PC-3 (cell line): ENCODE data around the gene CLEC5A. TPM values are rescaled to one million over a fixed set of nuclear protein-coding genes. Genes with fewer than 3 reads are reported as not detected.
"Not testable (repeated sequence)": the region's sequence is repeated elsewhere in the genome, so short reads cannot be mapped to it uniquely, and the experiment has no call there.

ENCODE experiments used
- ATAC-seq: fragments of 200-7000 bp; cut with Tn5 transposase; 2 replicates; pipeline ENCODE4 v1.9.1; 2020; ENCODE audit warnings: mild to moderate bottlenecking, moderate library complexity
- BruUV-seq: library from RNA; stranded (reverse); fragments of 400-500 nt; replicated peaks from 2 replicates; lab custom pipeline; 2021; lab: Mats Ljungman, UMichigan
- CTCF ChIA-PET: fragments of 300-600 bp; sonication (Branson Sonifier 250); formaldehyde crosslinking; loops from one replicate; lab custom pipeline; 2022; ENCODE audit warnings: antibody characterized with exemption; lab: Charles Lee
- POLR2A ChIA-PET: fragments of 300-600 bp; sonication (Branson Sonifier 250); formaldehyde crosslinking; loops from one replicate; lab custom pipeline; 2022; ENCODE audit warnings: antibody characterized with exemption; ENCODE audit not compliant: unreplicated experiment; lab: Charles Lee
- DNase-seq: peaks from one replicate; pipeline ENCODE4 v3.0.0-alpha.2; 2015
- H2AFZ ChIP-seq: fragments of 300-600 bp; sonication (generic); 2 replicates; pipeline ENCODE4 v1.6.0; 2016; ENCODE audit warnings: antibody characterized with exemption, low read length
- H3F3A ChIP-seq: fragments of 300-600 bp; sonication (generic); one replicate; pipeline ENCODE4 v1.6.0; 2017; ENCODE audit warnings: antibody characterized with exemption, low read length, control low read depth, mild to moderate bottlenecking; ENCODE audit not compliant: unreplicated experiment
- H3K27ac ChIP-seq: fragments of 300-600 bp; sonication (generic); 2 replicates; pipeline ENCODE4 v1.5.1; 2016; ENCODE audit warnings: mild to moderate bottlenecking, low read length
- H3K27me3 ChIP-seq: fragments of 300-600 bp; sonication (generic); 2 replicates; pipeline ENCODE4 v1.6.1; 2016; ENCODE audit warnings: low read length, mixed read lengths
- H3K36me3 ChIP-seq: fragments of 300-600 bp; sonication (generic); 2 replicates; pipeline ENCODE4 v1.6.1; 2016; ENCODE audit warnings: low read depth, mixed run types, low read length, mixed read lengths
- H3K4me1 ChIP-seq: fragments of 300-600 bp; sonication (generic); 2 replicates; pipeline ENCODE4 v1.5.1; 2016; ENCODE audit warnings: low read length; ENCODE audit not compliant: insufficient read depth
- H3K4me2 ChIP-seq: fragments of 300-600 bp; sonication (generic); 2 replicates; pipeline ENCODE4 v1.6.0; 2016; ENCODE audit warnings: low read length
- H3K4me3 ChIP-seq: fragments of 300-600 bp; sonication (generic); 2 replicates; pipeline ENCODE4 v1.5.1; 2016; ENCODE audit warnings: mild to moderate bottlenecking, low read length, mixed read lengths
- H3K79me2 ChIP-seq: fragments of 300-600 bp; sonication (generic); 2 replicates; pipeline ENCODE4 v1.6.1; 2017; ENCODE audit warnings: low read length, mixed read lengths
- H3K9ac ChIP-seq: fragments of 300-600 bp; sonication (generic); 2 replicates; pipeline ENCODE4 v1.6.0; 2016; ENCODE audit warnings: mild to moderate bottlenecking, low read length
- H3K9me2 ChIP-seq: fragments of 300-600 bp; sonication (generic); replicated peaks from 2 replicates; pipeline ENCODE4 v1.6.1; 2016; ENCODE audit warnings: mixed run types, low read length, mixed read lengths
- H3K9me3 ChIP-seq: fragments of 300-600 bp; sonication (generic); 2 replicates; pipeline ENCODE4 v1.6.1; 2016; ENCODE audit warnings: low read length, mixed read lengths
- H4K20me1 ChIP-seq: fragments of 300-600 bp; sonication (generic); 2 replicates; pipeline ENCODE4 v1.6.1; 2016; ENCODE audit warnings: low read length, mixed read lengths
- CTCF ChIP-seq: fragments of 300-600 bp; sonication (generic); conservative IDR thresholded peaks from 2 replicates; pipeline ENCODE4 v1.5.1; 2017; ENCODE audit warnings: antibody characterized with exemption, low read depth, mild to moderate bottlenecking, low read length
- EZH2 ChIP-seq: fragments of 300-600 bp; sonication (generic); IDR thresholded peaks from one replicate; pipeline ENCODE4 v1.6.1; 2017; ENCODE audit warnings: antibody characterized with exemption, mild to moderate bottlenecking, low read length; ENCODE audit not compliant: unreplicated experiment
- EZH2phosphoT487 ChIP-seq: fragments of 300-600 bp; sonication (generic); IDR thresholded peaks from 2 replicates; pipeline ENCODE4 v1.6.1; 2018; ENCODE audit warnings: mild to moderate bottlenecking, antibody characterized with exemption, low read length, borderline replicate concordance
- intact Hi-C: fragments of 100-400 bp; cut with micrococcal nuclease; formaldehyde crosslinking; loops from 2 replicates; pipeline ENCODE4 v1.9.0; 2023
- total RNA-seq: library from RNA; depleted of rRNA; stranded (reverse); fragments of >200 nt; gene quantifications from 2 replicates; pipeline ENCODE4 v1.2.3, GENCODE V29; 2014

CLEC5A gene
- total RNA-seq, 1 experiment from 2014 or later: not detected

GRCh38 chr7:141986923-141987322 lies 40.1 kb upstream of the CLEC5A start:
- no peak for ATAC-seq

GRCh38 chr7:141985926-141986325 lies 39.2 kb upstream of the CLEC5A start:
- CTCF ChIA-PET, H3K27me3 ChIP-seq, BruUV-seq, H3K9me2 ChIP-seq, intact Hi-C loops, ATAC-seq, H3K27ac ChIP-seq, DNase-seq, H3K79me2 ChIP-seq, H3K4me3 ChIP-seq, H2AFZ ChIP-seq, H3K4me1 ChIP-seq, H3K4me2 ChIP-seq, H3K36me3 ChIP-seq, POLR2A ChIA-PET, H3K9me3 ChIP-seq, H4K20me1 ChIP-seq, H3F3A ChIP-seq, H3K9ac ChIP-seq: not testable (repeated sequence)

More at GRCh38 chr7:141986923-141987322, 40.1 kb upstream of the CLEC5A start:
- Histone ChIP-seq H3K4me3 (no peak overlapping the region), H3K79me2 (no peaks in the 10 kb centered on the region), H3K9ac (no peak overlapping the region), H3K27me3 (peaks cover 5% of the 10 kb centered on the region), H3K36me3 (no peaks in the 10 kb centered on the region), H4K20me1 (no peaks in the 10 kb centered on the region), H3F3A (no peaks in the 10 kb centered on the region), H2AFZ (no peak overlapping the region), H3K9me2 (no peaks in the 10 kb centered on the region), H3K27ac (no peak overlapping the region), H3K4me1 (no peaks in the 10 kb centered on the region), H3K4me2 (no peak overlapping the region), H3K9me3 (no peaks in the 10 kb centered on the region)
- POLR2A ChIA-PET: no interaction called here
- no TSS peak for BruUV-seq
- intact Hi-C loops: no loop called here
- DNase-seq: no peak
- CTCF ChIA-PET: no interaction called here
- TF ChIP-seq CTCF: no peak
- TF ChIP-seq EZH2: no peak

GRCh38 chr7:141979568-141979967 lies 32.8 kb upstream of the CLEC5A start:
- Histone ChIP-seq H3K36me3 (no peaks in the 10 kb centered on the region; the same call in 1 of the 2 replicates), H3K27me3 (no peaks in the 10 kb centered on the region), H3K4me3 (no peak overlapping the region), H3K27ac (no peak overlapping the region), H3K9ac (no peak overlapping the region), H4K20me1 (no peaks in the 10 kb centered on the region), H3K9me3 (no peaks in the 10 kb centered on the region), H3K4me2 (no peak overlapping the region), H3K79me2 (no peaks in the 10 kb centered on the region), H3F3A (no peaks in the 10 kb centered on the region), H3K9me2 (no peaks in the 10 kb centered on the region), H2AFZ (no peak overlapping the region), H3K4me1 (0 out of 2 replicates have a peak, but pooled peaks cover 4% of the 10 kb centered on the region)
- BruUV-seq: no TSS peak
- POLR2A ChIA-PET: no interaction called here
- DNase-seq (no peak), ATAC-seq (no peak)
- TF ChIP-seq EZH2phosphoT487 (no peak), EZH2 (no peak), CTCF (no peak)
- intact Hi-C loops: no loop called here
- CTCF ChIA-PET: no interaction called here
